ENCODE results near the gene REXO1. TPM values are rescaled to one million over a fixed set of nuclear protein-coding genes. Genes with fewer than 3 reads are reported as not detected.
A peak's percentile ranks its signal among the peaks of the same experiment; 100 is the strongest.

The REXO1 gene
- total and polyA plus RNA-seq, 3 donors from 2014 or later: 104 to 200 (median 149) TPM

GRCh38 chr19:1812426-1813191 is 35.7 kb downstream of the REXO1 start:
- 1% methylated on average over 39 to 47 of the region's 47 CpGs for WGBS, 2 donors
- TF ChIP-seq POLR2A (IDR thresholded peaks at IDR 0.05): no peak
- TF ChIP-seq CTCF (IDR thresholded peaks at IDR 0.05): peak in 2 of 3 experiments; percentile 1 to 24
- H3K27me3 ChIP-seq: no peaks in the 10 kb centered on the region
- peak overlapping the region; percentile 19 to 62 for H3K4me3 ChIP-seq
- intact Hi-C loops (cut with DNase I; ENCODE audit: low total_unique reads): no loop called here
- H3K36me3 ChIP-seq (ENCODE audit: low read depth, missing control alignments): no peaks in the 10 kb centered on the region
- H3K9me3 ChIP-seq: no peaks in the 10 kb centered on the region
- H3K4me1 ChIP-seq: peaks cover 13% of the 10 kb centered on the region
- H3K27ac ChIP-seq: peak overlapping the region; percentile 14 to 33
- peak; percentile 96 for DNase-seq

GRCh38 chr19:1811942-1812425 is 36.3 kb downstream of the REXO1 start, which contains the start of gene ATP8B3:
Gene ATP8B3 (minus strand): TSS chr19:1812276. CDS start chr19:1811736, 540 bp downstream.
- Histone ChIP-seq H3K9me3 (no peaks in the 10 kb centered on the region), H3K27ac (peak within 1 kb of the TSS; percentile 14 to 33), H3K36me3 (ENCODE audit: low read depth, missing control alignments) (no peaks in the 10 kb centered on the region), H3K4me3 (peak within 1 kb of the TSS; percentile 19 to 62), H3K27me3 (no peaks in the 10 kb centered on the region), H3K4me1 (peaks cover 13% of the 10 kb centered on the region)
- WGBS, 2 donors: 7 to 11% methylated on average over 5 to 40 of the region's 48 CpGs
- intact Hi-C loops (cut with DNase I; ENCODE audit: low total_unique reads): no loop called here
- TF ChIP-seq POLR2A (IDR thresholded peaks at IDR 0.05) (no peak), CTCF (IDR thresholded peaks at IDR 0.05) (no peak)
- no peak for DNase-seq

- Histone ChIP-seq H3K27ac (peak overlapping the region; percentile 14 to 31), H3K4me1 (peaks cover 13% of the 10 kb centered on the region), H3K27me3 (no peaks in the 10 kb centered on the region), H3K36me3 (ENCODE audit: low read depth, missing control alignments) (no peaks in the 10 kb centered on the region), H3K4me3 (peak overlapping the region in 1 of 2 donors; percentile 62), H3K9me3 (no peaks in the 10 kb centered on the region)
- no peak for DNase-seq
- intact Hi-C loops (cut with DNase I; ENCODE audit: low total_unique reads): no loop called here
- WGBS, 2 donors: 37 to 48% methylated on average over 11 to 13 of the region's 13 CpGs
- TF ChIP-seq CTCF (IDR thresholded peaks at IDR 0.05): no peak
These were observed 36.8 kb downstream of the REXO1 start for GRCh38 chr19:1811472-1811894.

GRCh38 chr19:1810439-1811160 is 37.7 kb downstream of the REXO1 start:
- intact Hi-C loops (cut with DNase I; ENCODE audit: low total_unique reads): no loop called here
- H3K4me1 ChIP-seq: peaks cover 13% of the 10 kb centered on the region
- no peak for DNase-seq
- no peak overlapping the region for H3K27ac ChIP-seq
- WGBS, 2 donors: 93% methylated on average over 18 to 19 of the region's 19 CpGs
- no peak overlapping the region for H3K4me3 ChIP-seq
- H3K9me3 ChIP-seq: no peaks in the 10 kb centered on the region
- no peaks in the 10 kb centered on the region for H3K27me3 ChIP-seq
- TF ChIP-seq CTCF (IDR thresholded peaks at IDR 0.05) (no peak), POLR2A (IDR thresholded peaks at IDR 0.05) (no peak)
- H3K36me3 ChIP-seq (ENCODE audit: low read depth, missing control alignments): no peaks in the 10 kb centered on the region

Data from testis (tissue), 3 donors.